Measurements from ENCODE around the gene IQCF6. TPM values are rescaled to one million over a fixed set of nuclear protein-coding genes. Genes with fewer than 3 reads are reported as not detected.
"Not testable (repeated sequence)": the region's sequence is repeated elsewhere in the genome, so short reads cannot be mapped to it uniquely, and the experiment has no call there.

The IQCF6 gene
- total RNA-seq, 2 donors from 2014 or later: not detected

- intact Hi-C loops (cut with DNase I): no loop called here
- H3K36me3 ChIP-seq: no peaks in the 10 kb centered on the region
- H3K4me3 ChIP-seq: no peak overlapping the region
- H3K27ac ChIP-seq: no peak overlapping the region
- no peaks in the 10 kb centered on the region for H3K27me3 ChIP-seq
- no peaks in the 10 kb centered on the region for H3K9me3 ChIP-seq
- H3K9ac ChIP-seq (ENCODE audit: low read depth in 2 of 2, low read length in 2 of 2): no peak overlapping the region
- H3K4me1 ChIP-seq: no peaks in the 10 kb centered on the region
- TF ChIP-seq CTCF (IDR thresholded peaks at IDR 0.05): no peak
- DNase-seq: no peak
Observed at GRCh38 chr3:51750878-51751277, 28.2 kb downstream of the IQCF6 start.

- intact Hi-C loops (cut with DNase I): no loop called here
- no peak for DNase-seq
Observed at GRCh38 chr3:51748327-51748726, 30.7 kb downstream of the IQCF6 start.

GRCh38 chr3:51747840-51748239, 31.2 kb downstream of the IQCF6 start:
- no peak for TF ChIP-seq CTCF (IDR thresholded peaks at IDR 0.05)
- no peaks in the 10 kb centered on the region for H3K9me3 ChIP-seq
- no peak overlapping the region for H3K9ac ChIP-seq (ENCODE audit: low read depth in 2 of 2, low read length in 2 of 2)
- no peaks in the 10 kb centered on the region for H3K4me1 ChIP-seq
- H3K27ac ChIP-seq: no peak overlapping the region
- H3K4me3 ChIP-seq: no peak overlapping the region
- H3K36me3 ChIP-seq: no peaks in the 10 kb centered on the region
- intact Hi-C loops (cut with DNase I): no loop called here
- no peaks in the 10 kb centered on the region for H3K27me3 ChIP-seq
- DNase-seq: no peak

More at GRCh38 chr3:51748327-51748726, 30.7 kb downstream of the IQCF6 start:
- H3K36me3 ChIP-seq: no peaks in the 10 kb centered on the region
- no peak overlapping the region for H3K9ac ChIP-seq (ENCODE audit: low read depth in 2 of 2, low read length in 2 of 2)
- no peaks in the 10 kb centered on the region for H3K4me1 ChIP-seq
- no peak overlapping the region for H3K4me3 ChIP-seq
- no peaks in the 10 kb centered on the region for H3K9me3 ChIP-seq
- no peaks in the 10 kb centered on the region for H3K27me3 ChIP-seq
- no peak overlapping the region for H3K27ac ChIP-seq
- no peak for TF ChIP-seq CTCF (IDR thresholded peaks at IDR 0.05)

- H3K36me3 ChIP-seq; H3K4me1 ChIP-seq; H3K27me3 ChIP-seq; H3K4me3 ChIP-seq; H3K9me3 ChIP-seq; H3K27ac ChIP-seq; intact Hi-C loops (cut with DNase I); DNase-seq; H3K9ac ChIP-seq (ENCODE audit: low read depth in 2 of 2, low read length in 2 of 2): not testable (repeated sequence)
Observed at GRCh38 chr3:51742978-51743377, 36.1 kb downstream of the IQCF6 start.

GRCh38 chr3:51742320-51742719, 36.7 kb downstream of the IQCF6 start:
- DNase-seq; H3K9me3 ChIP-seq; H3K36me3 ChIP-seq; H3K9ac ChIP-seq (ENCODE audit: low read depth in 2 of 2, low read length in 2 of 2); H3K27me3 ChIP-seq; H3K4me1 ChIP-seq; H3K4me3 ChIP-seq; H3K27ac ChIP-seq; intact Hi-C loops (cut with DNase I): not testable (repeated sequence)

GRCh38 chr3:51739110-51739509, 39.9 kb downstream of the IQCF6 start:
- Histone ChIP-seq H3K27ac (no peak overlapping the region), H3K9ac (ENCODE audit: low read depth in 2 of 2, low read length in 2 of 2) (no peak overlapping the region), H3K4me3 (no peak overlapping the region), H3K4me1 (no peaks in the 10 kb centered on the region), H3K36me3 (no peaks in the 10 kb centered on the region), H3K27me3 (no peaks in the 10 kb centered on the region), H3K9me3 (no peaks in the 10 kb centered on the region)
- no peak for TF ChIP-seq CTCF (IDR thresholded peaks at IDR 0.05)
- no peak for DNase-seq
- intact Hi-C loops (cut with DNase I): no loop called here

GRCh38 chr3:51735950-51736349, 43.1 kb downstream of the IQCF6 start:
- intact Hi-C loops (cut with DNase I): no loop called here
- Histone ChIP-seq H3K9me3 (no peaks in the 10 kb centered on the region), H3K27ac (no peak overlapping the region), H3K9ac (ENCODE audit: low read depth in 2 of 2, low read length in 2 of 2) (no peak overlapping the region), H3K4me1 (no peaks in the 10 kb centered on the region), H3K36me3 (no peaks in the 10 kb centered on the region), H3K4me3 (no peak overlapping the region), H3K27me3 (no peaks in the 10 kb centered on the region)
- TF ChIP-seq CTCF (IDR thresholded peaks at IDR 0.05): no peak
- no peak for DNase-seq

Measured in colonic mucosa (tissue), 4 donors.